ENCODE data around the gene POLD3.
A peak's percentile ranks its signal among the peaks of the same experiment; 100 is the strongest.

The POLD3 gene

GRCh38 chr11:74676596-74676995, 84.2 kb downstream of the POLD3 start:
- no peak for DNase-seq

- DNase-seq, result no peak
Observed at GRCh38 chr11:74677131-74677530, 84.7 kb downstream of the POLD3 start.

- no peak for DNase-seq
Observed at GRCh38 chr11:74678041-74678440, 85.7 kb downstream of the POLD3 start.

GRCh38 chr11:74678591-74679512, 86.5 kb downstream of the POLD3 start:
- DNase-seq, result no peak

GRCh38 chr11:74679513-74679865, 87.1 kb downstream of the POLD3 start:
- peak in 1 of 2 donors; percentile 4 for DNase-seq

GRCh38 chr11:74680035-74680671, 87.8 kb downstream of the POLD3 start:
- DNase-seq, result peak in 1 of 2 donors; percentile 6

GRCh38 chr11:74680703-74681531, 88.5 kb downstream of the POLD3 start:
- DNase-seq, result peak in 1 of 2 donors; percentile 9

- no peak for DNase-seq
Observed at GRCh38 chr11:74681686-74682651, 89.6 kb downstream of the POLD3 start.

- DNase-seq, result no peak
Observed at GRCh38 chr11:74682731-74683278, 90.4 kb downstream of the POLD3 start.

GRCh38 chr11:74683279-74683871, 91.0 kb downstream of the POLD3 start:
- peak in 1 of 2 donors; percentile 13 for DNase-seq

- no peak for DNase-seq
Observed at GRCh38 chr11:74683941-74684481, 91.6 kb downstream of the POLD3 start.

GRCh38 chr11:74684661-74685060, 92.3 kb downstream of the POLD3 start:
- no peak for DNase-seq

GRCh38 chr11:74685338-74685737, 93.0 kb downstream of the POLD3 start:
- no peak for DNase-seq

- no peak for DNase-seq
Observed at GRCh38 chr11:74685905-74686304, 93.5 kb downstream of the POLD3 start.

- DNase-seq, result no peak
Observed at GRCh38 chr11:74686792-74687191, 94.4 kb downstream of the POLD3 start.

GRCh38 chr11:74687237-74688023, 95.0 kb downstream of the POLD3 start:
- DNase-seq, result no peak

GRCh38 chr11:74689666-74690065, 97.3 kb downstream of the POLD3 start:
- DNase-seq, result no peak

- no peak for DNase-seq
Observed at GRCh38 chr11:74691755-74692154, 99.4 kb downstream of the POLD3 start.

Data from stimulated activated CD4-positive, alpha-beta T cell treated with anti-CD3 and anti-CD28 coated beads, Interleukin-2, amount 100 ng/mL, for 24 hours (primary cell).